ENCODE data around the gene ROPN1. TPM values are rescaled to one million over a fixed set of nuclear protein-coding genes. Genes with fewer than 3 reads are reported as not detected.

ROPN1 gene
- total and polyA plus RNA-seq, 2 experiments from 2014 or later, result 0.11 TPM; not detected in 1

GRCh38 chr3:123936400-123936799, 55.5 kb downstream of the ROPN1 start (continued):
- TF ChIP-seq, protein P1, sequence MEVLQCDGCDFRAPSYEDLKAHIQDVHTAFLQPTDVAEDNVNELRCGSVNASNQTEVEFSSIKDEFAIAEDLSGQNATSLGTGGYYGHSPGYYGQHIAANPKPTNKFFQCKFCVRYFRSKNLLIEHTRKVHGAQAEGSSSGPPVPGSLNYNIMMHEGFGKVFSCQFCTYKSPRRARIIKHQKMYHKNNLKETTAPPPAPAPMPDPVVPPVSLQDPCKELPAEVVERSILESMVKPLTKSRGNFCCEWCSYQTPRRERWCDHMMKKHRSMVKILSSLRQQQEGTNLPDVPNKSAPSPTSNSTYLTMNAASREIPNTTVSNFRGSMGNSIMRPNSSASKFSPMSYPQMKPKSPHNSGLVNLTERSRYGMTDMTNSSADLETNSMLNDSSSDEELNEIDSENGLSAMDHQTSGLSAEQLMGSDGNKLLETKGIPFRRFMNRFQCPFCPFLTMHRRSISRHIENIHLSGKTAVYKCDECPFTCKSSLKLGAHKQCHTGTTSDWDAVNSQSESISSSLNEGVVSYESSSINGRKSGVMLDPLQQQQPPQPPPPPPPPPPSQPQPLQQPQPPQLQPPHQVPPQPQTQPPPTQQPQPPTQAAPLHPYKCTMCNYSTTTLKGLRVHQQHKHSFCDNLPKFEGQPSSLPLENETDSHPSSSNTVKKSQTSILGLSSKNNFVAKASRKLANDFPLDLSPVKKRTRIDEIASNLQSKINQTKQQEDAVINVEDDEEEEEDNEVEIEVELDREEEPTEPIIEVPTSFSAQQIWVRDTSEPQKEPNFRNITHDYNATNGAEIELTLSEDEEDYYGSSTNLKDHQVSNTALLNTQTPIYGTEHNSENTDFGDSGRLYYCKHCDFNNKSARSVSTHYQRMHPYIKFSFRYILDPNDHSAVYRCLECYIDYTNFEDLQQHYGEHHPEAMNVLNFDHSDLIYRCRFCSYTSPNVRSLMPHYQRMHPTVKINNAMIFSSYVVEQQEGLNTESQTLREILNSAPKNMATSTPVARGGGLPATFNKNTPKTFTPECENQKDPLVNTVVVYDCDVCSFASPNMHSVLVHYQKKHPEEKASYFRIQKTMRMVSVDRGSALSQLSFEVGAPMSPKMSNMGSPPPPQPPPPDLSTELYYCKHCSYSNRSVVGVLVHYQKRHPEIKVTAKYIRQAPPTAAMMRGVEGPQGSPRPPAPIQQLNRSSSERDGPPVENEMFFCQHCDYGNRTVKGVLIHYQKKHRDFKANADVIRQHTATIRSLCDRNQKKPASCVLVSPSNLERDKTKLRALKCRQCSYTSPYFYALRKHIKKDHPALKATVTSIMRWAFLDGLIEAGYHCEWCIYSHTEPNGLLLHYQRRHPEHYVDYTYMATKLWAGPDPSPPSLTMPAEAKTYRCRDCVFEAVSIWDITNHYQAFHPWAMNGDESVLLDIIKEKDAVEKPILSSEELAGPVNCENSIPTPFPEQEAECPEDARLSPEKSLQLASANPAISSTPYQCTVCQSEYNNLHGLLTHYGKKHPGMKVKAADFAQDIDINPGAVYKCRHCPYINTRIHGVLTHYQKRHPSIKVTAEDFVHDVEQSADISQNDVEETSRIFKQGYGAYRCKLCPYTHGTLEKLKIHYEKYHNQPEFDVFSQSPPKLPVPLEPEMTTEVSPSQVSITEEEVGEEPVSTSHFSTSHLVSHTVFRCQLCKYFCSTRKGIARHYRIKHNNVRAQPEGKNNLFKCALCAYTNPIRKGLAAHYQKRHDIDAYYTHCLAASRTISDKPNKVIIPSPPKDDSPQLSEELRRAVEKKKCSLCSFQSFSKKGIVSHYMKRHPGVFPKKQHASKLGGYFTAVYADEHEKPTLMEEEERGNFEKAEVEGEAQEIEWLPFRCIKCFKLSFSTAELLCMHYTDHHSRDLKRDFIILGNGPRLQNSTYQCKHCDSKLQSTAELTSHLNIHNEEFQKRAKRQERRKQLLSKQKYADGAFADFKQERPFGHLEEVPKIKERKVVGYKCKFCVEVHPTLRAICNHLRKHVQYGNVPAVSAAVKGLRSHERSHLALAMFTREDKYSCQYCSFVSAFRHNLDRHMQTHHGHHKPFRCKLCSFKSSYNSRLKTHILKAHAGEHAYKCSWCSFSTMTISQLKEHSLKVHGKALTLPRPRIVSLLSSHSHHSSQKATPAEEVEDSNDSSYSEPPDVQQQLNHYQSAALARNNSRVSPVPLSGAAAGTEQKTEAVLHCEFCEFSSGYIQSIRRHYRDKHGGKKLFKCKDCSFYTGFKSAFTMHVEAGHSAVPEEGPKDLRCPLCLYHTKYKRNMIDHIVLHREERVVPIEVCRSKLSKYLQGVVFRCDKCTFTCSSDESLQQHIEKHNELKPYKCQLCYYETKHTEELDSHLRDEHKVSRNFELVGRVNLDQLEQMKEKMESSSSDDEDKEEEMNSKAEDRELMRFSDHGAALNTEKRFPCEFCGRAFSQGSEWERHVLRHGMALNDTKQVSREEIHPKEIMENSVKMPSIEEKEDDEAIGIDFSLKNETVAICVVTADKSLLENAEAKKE (CRISPR knock-in tag; IDR thresholded peaks at IDR 0.05), result no peak

DNA sequence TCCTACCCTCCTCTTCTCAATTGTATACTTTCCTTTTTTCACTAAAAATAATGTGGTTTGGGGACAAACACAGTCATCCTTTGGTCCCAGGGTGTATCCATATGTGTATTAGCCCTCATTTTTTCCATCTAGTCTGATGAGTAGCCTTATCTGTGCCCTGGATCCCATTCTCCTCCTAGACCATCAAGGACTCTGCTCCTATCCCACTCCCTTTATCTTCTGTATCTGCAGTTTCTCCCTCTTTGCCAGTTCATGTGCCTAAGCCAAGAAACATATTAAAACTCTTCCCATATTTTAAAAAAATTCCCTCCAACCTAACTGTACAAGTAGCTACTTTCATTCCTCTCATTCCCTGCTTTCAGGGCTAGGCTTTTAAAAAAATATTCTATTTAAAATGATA, 56.1 kb downstream of the ROPN1 start:
- H3K4me3 ChIP-seq, result no peak overlapping the region
- H3K36me3 ChIP-seq (ENCODE audit: insufficient read depth), result peaks cover 13% of the 10 kb centered on the region
- Mint-ChIP-seq H3K27me3 (ENCODE audit: insufficient read depth, low read depth, poor library complexity) (peaks cover 2% of the 10 kb centered on the region), H3K27ac (no peak overlapping the region), H3K4me1 (no peaks in the 10 kb centered on the region), H3K36me3 (ENCODE audit: low read depth) (peaks cover 49% of the 10 kb centered on the region), H3K4me3 (no peak overlapping the region), H3K9me3 (no peaks in the 10 kb centered on the region)
- H3K4me1 ChIP-seq (ENCODE audit: insufficient read depth), result no peaks in the 10 kb centered on the region
- no peaks in the 10 kb centered on the region for H3K79me2 ChIP-seq (replicated peaks; ENCODE audit: insufficient read depth)
- H3K27ac ChIP-seq (ENCODE audit: low read depth), result no peak overlapping the region
- no peaks in the 10 kb centered on the region for H3F3A ChIP-seq (replicated peaks; ENCODE audit: low read depth)
- no peak overlapping the region for H3K4me2 ChIP-seq
- H2AFZ ChIP-seq, result no peak overlapping the region
- DNase-seq (ENCODE audit: low spot score) (no peak), ATAC-seq (no peak)
- H3K27me3 ChIP-seq (ENCODE audit: insufficient read depth), result no peaks in the 10 kb centered on the region
- H4K20me1 ChIP-seq (replicated peaks; ENCODE audit: insufficient read depth), result no peaks in the 10 kb centered on the region
- no peaks in the 10 kb centered on the region for H3K9me2 ChIP-seq (ENCODE audit: insufficient read depth)
- TF ChIP-seq POLR2AphosphoS5 (IDR thresholded peaks at IDR 0.05; ENCODE audit: low read depth) (no peak), ZNF331 (CRISPR knock-in tag; IDR thresholded peaks at IDR 0.05; ENCODE audit: low read depth) (no peak), NANOG (IDR thresholded peaks at IDR 0.05; ENCODE audit: borderline replicate concordance) (no peak), ZNF114 (CRISPR knock-in tag; IDR thresholded peaks at IDR 0.05) (no peak)
- TF ChIP-seq, protein P1 (CRISPR knock-in tag; IDR thresholded peaks at IDR 0.05), result no peak
- TF ChIP-seq, protein P2, sequence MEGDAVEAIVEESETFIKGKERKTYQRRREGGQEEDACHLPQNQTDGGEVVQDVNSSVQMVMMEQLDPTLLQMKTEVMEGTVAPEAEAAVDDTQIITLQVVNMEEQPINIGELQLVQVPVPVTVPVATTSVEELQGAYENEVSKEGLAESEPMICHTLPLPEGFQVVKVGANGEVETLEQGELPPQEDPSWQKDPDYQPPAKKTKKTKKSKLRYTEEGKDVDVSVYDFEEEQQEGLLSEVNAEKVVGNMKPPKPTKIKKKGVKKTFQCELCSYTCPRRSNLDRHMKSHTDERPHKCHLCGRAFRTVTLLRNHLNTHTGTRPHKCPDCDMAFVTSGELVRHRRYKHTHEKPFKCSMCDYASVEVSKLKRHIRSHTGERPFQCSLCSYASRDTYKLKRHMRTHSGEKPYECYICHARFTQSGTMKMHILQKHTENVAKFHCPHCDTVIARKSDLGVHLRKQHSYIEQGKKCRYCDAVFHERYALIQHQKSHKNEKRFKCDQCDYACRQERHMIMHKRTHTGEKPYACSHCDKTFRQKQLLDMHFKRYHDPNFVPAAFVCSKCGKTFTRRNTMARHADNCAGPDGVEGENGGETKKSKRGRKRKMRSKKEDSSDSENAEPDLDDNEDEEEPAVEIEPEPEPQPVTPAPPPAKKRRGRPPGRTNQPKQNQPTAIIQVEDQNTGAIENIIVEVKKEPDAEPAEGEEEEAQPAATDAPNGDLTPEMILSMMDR (conservative IDR thresholded peaks at IDR 0.05; ENCODE audit: low read depth in 2 of 2), result no peak
- TF ChIP-seq, protein P3, sequence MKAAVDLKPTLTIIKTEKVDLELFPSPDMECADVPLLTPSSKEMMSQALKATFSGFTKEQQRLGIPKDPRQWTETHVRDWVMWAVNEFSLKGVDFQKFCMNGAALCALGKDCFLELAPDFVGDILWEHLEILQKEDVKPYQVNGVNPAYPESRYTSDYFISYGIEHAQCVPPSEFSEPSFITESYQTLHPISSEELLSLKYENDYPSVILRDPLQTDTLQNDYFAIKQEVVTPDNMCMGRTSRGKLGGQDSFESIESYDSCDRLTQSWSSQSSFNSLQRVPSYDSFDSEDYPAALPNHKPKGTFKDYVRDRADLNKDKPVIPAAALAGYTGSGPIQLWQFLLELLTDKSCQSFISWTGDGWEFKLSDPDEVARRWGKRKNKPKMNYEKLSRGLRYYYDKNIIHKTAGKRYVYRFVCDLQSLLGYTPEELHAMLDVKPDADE (IDR thresholded peaks at IDR 0.05), result no peak

All from GM23338 (cell line).